Measurements from ENCODE around the gene SMIM11.
"Not testable (repeated sequence)": the region's sequence is repeated elsewhere in the genome, so short reads cannot be mapped to it uniquely, and the experiment has no call there.

Gene SMIM11

GRCh38 chr21:34428441-34428840 lies 53.1 kb downstream of the SMIM11 start:
- DNase-seq, result not testable (repeated sequence)

GRCh38 chr21:34429710-34430109 lies 54.4 kb downstream of the SMIM11 start:
- not testable (repeated sequence) for DNase-seq
